ENCODE data around the gene NUDT5. TPM values are rescaled to one million over a fixed set of nuclear protein-coding genes. Genes with fewer than 3 reads are reported as not detected.

The NUDT5 gene
- total RNA-seq (2013) = 45.7 TPM
- polyA plus RNA-seq (10 to 100 TPM; 28.3 to 51.1 (median 43.7) TPM), polyA minus RNA-seq (11.3 and 12.9 TPM in 2 replicates), total RNA-seq (7.5 to 29.8 (median 20.9) reads per million in 11 experiments)

DNA sequence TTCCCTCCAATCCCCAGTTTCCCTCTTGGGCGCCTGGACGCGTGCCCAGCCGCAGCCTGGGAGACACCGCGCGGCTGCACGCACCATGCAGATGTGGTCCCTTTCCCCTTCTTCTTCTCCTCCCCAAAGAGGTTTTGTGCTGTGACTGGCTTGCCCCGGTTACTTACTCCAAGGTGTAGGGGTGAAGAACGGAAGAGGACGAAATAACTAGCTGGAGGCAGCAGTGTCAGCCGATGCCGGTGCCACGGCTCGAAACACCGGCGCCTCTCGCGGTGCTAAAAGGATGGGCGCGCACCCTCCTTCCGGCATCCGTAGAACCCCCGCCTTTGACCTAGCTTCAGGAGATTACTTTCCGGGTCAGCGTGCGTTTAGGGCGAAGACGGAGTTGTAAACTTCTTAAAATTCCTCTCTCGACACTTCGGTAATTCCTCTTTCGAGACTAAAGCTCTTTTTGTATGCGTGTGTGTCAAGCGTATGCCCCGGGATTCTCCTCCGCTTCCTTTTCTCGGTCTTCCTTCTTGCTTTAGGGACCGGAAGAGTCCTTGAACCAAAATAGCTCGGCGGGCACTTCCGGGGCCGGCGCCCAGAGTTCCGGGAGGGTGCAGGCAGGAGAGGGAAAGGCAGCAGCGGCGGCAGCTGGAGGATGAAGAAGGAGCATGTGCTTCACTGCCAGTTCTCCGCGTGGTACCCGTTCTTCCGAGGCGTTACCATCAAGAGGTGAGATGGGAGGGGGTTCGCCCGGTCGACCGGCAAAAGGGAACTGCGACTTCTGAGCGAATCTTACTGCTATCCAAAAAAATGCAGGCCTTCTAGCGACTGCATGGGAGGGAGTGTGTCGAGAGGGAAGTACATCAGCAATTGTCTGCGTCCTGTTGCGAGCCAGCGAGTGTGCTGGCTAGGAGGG is at the start of gene NUDT5, which contains the start of gene CDC123:
Gene NUDT5, minus strand, starts transcription at position 289 of the 904 bp plus-strand sequence. CDS start 9,600 bp downstream, outside the sequence.
Gene CDC123, plus strand, starts transcription at position 586 of the 904 bp plus-strand sequence. Its CDS starts 58 bp downstream, at position 644.
- Mint-ChIP-seq H3K4me3 (peak within 1 kb of the TSS; percentile 98), H3K4me1 (peaks cover 66% of the 10 kb centered on the region), H3K27ac (peak within 1 kb of the TSS; percentile 97 to 100 (median 99)), H3K9me3 (peaks cover 0 to 4% (median 3%) of the 10 kb centered on the region in 7 donors), H3K27me3 (ENCODE audit: low read depth in 3 of 3) (no peaks in the 10 kb centered on the region), H3K36me3 (peaks cover 17 to 21% of the 10 kb centered on the region in 2 donors)
- peaks cover 51% of the 10 kb centered on the region for H4K20me1 ChIP-seq (ENCODE audit: insufficient read depth, low read length)
- H3K36me3 ChIP-seq (replicated peaks in 1 of 2; ENCODE audit: control insufficient read depth in 1 of 2, insufficient read depth in 2 of 2, low read length in 2 of 2) = peaks cover 3 to 13% of the 10 kb centered on the region in 2 donors
- H3K27ac ChIP-seq (ENCODE audit: low read depth in 1 of 2, low read length in 2 of 2) = peak within 1 kb of the TSS; percentile 90 to 91
- intact Hi-C loops (cut with micrococcal nuclease) = loop anchor here (5.0 to 10.0 kb wide), 3 partner anchors 69 to 154 kb away; partner anchors contain the start of genes UPF2 (in 2 of the 2) and SEC61A2 (in 1 of the 2)
- no peaks in the 10 kb centered on the region for H3K27me3 ChIP-seq (ENCODE audit: control insufficient read depth in 2 of 2, insufficient read depth in 2 of 2, low read length in 2 of 2)
- H2AFZ ChIP-seq (ENCODE audit: insufficient read depth, low read depth, low read length, poor library complexity, severe bottlenecking) = peak within 1 kb of the TSS; percentile 94
- H3K4me2 ChIP-seq (replicated peaks; ENCODE audit: extremely low read depth, low read length, poor library complexity, severe bottlenecking) = peak within 1 kb of the TSS; percentile 92
- H3K9me3 ChIP-seq (replicated peaks in 1 of 2; ENCODE audit: control insufficient read depth in 1 of 2, insufficient read depth in 1 of 2, low read length in 2 of 2) = no peaks in the 10 kb centered on the region
- peaks cover 35 to 62% of the 10 kb centered on the region in 2 donors for H3K4me1 ChIP-seq (ENCODE audit: control insufficient read depth in 1 of 2, insufficient read depth in 2 of 2, low read length in 2 of 2)
- H3K79me2 ChIP-seq (ENCODE audit: insufficient read depth, low read length) = peaks cover 93% of the 10 kb centered on the region
- peak; percentile 72 to 82 (median 79) for DNase-seq
- WGBS (ENCODE audit: insufficient coverage) = 0% methylated on average over 53 of the region's 62 CpGs
- peak within 1 kb of the TSS; percentile 71 to 98 (median 83) for H3K4me3 ChIP-seq (replicated peaks in 1 of 3; ENCODE audit: low read depth in 2 of 3, low read length in 3 of 3)
- H3K9ac ChIP-seq (ENCODE audit: insufficient read depth, low read length, poor library complexity, severe bottlenecking) = peak within 1 kb of the TSS; percentile 78
- TF ChIP-seq, protein P1, sequence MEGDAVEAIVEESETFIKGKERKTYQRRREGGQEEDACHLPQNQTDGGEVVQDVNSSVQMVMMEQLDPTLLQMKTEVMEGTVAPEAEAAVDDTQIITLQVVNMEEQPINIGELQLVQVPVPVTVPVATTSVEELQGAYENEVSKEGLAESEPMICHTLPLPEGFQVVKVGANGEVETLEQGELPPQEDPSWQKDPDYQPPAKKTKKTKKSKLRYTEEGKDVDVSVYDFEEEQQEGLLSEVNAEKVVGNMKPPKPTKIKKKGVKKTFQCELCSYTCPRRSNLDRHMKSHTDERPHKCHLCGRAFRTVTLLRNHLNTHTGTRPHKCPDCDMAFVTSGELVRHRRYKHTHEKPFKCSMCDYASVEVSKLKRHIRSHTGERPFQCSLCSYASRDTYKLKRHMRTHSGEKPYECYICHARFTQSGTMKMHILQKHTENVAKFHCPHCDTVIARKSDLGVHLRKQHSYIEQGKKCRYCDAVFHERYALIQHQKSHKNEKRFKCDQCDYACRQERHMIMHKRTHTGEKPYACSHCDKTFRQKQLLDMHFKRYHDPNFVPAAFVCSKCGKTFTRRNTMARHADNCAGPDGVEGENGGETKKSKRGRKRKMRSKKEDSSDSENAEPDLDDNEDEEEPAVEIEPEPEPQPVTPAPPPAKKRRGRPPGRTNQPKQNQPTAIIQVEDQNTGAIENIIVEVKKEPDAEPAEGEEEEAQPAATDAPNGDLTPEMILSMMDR (IDR thresholded peaks at IDR 0.05) = no peak

DNA sequence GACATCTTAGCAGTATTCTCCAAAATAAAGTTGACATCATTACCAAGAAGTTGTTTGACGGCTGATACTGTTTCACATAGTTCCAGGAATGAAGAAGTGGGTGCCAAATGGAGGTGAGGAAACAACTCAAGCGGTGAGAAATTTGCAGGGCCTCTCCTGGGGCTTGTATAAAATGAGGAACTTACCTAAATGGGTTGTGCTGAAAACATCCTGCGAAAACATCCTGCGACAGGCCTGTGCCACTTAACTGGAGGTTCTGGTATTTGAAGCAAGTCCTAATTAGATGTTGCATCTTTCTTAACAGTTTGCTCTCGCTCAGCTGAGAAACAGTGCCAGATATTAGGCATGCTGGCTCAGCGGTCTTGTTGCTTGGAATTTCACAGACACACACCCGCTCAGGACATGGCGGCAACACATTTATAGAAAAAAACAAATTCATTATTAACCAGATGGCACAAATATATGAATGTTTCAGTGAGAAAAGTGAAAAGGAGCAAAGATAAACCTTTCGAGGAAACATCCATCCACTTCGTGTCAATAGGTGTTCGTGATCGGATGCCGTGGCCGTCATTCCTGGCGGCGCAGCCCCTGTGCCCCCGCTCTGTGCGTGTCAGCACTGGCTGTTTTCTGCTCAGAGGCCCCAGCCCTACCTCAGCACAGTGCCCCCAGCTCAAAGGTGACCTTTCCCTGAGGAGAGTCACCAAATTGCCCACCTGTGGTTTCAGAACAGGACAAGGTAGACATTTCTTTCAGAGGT is 48.4 kb upstream of the NUDT5 start:
- WGBS (ENCODE audit: insufficient coverage) = 63% methylated on average over 15 of the region's 18 CpGs
- no peak overlapping the region for H3K4me2 ChIP-seq (replicated peaks; ENCODE audit: extremely low read depth, low read length, poor library complexity, severe bottlenecking)
- H3K4me3 Mint-ChIP-seq = no peak overlapping the region

More for the DNA sequence above, 48.4 kb upstream of the NUDT5 start:
- Mint-ChIP-seq H3K27me3 (ENCODE audit: low read depth in 3 of 3) (no peaks in the 10 kb centered on the region), H3K36me3 (peaks cover 47 to 81% of the 10 kb centered on the region in 2 donors), H3K9me3 (no peaks in the 10 kb centered on the region), H3K4me1 (peaks cover 35% of the 10 kb centered on the region), H3K27ac (peak overlapping the region in 5 of 7 donors; percentile 31 to 70 (median 43))
- Histone ChIP-seq H3K9me3 (replicated peaks in 1 of 2; ENCODE audit: control insufficient read depth in 1 of 2, insufficient read depth in 1 of 2, low read length in 2 of 2) (no peaks in the 10 kb centered on the region), H3K27me3 (ENCODE audit: control insufficient read depth in 2 of 2, insufficient read depth in 2 of 2, low read length in 2 of 2) (no peaks in the 10 kb centered on the region), H2AFZ (ENCODE audit: insufficient read depth, low read depth, low read length, poor library complexity, severe bottlenecking) (no peak overlapping the region), H3K4me3 (replicated peaks in 1 of 3; ENCODE audit: low read depth in 2 of 3, low read length in 3 of 3) (no peak overlapping the region), H3K9ac (ENCODE audit: insufficient read depth, low read length, poor library complexity, severe bottlenecking) (no peak overlapping the region), H4K20me1 (ENCODE audit: insufficient read depth, low read length) (peaks cover 8% of the 10 kb centered on the region), H3K4me1 (ENCODE audit: control insufficient read depth in 1 of 2, insufficient read depth in 2 of 2, low read length in 2 of 2) (peaks cover 28 to 38% of the 10 kb centered on the region in 2 donors), H3K27ac (ENCODE audit: low read depth in 1 of 2, low read length in 2 of 2) (peak overlapping the region in 1 of 2 donors; percentile 45), H3K36me3 (replicated peaks in 1 of 2; ENCODE audit: control insufficient read depth in 1 of 2, insufficient read depth in 2 of 2, low read length in 2 of 2) (peaks cover 48 to 73% of the 10 kb centered on the region in 2 donors), H3K79me2 (ENCODE audit: insufficient read depth, low read length) (peaks cover 5% of the 10 kb centered on the region)
- DNase-seq = peak; percentile 35 to 50 (median 44)
- intact Hi-C loops (cut with micrococcal nuclease) = no loop called here
- TF ChIP-seq, protein P1 (IDR thresholded peaks at IDR 0.05) = no peak

Measured in CD14-positive monocyte (primary cell).